ENCODE results near the gene IL25. TPM values are rescaled to one million over a fixed set of nuclear protein-coding genes. Genes with fewer than 3 reads are reported as not detected.

The IL25 gene
- total and polyA plus RNA-seq, 2 of the 8 experiments (the other 6 are each of a cell fraction or from before 2014, with no cell fraction given) = not detected

GRCh38 chr14:23370221-23370620 lies 2.4 kb upstream of the IL25 start:
- Histone ChIP-seq H3K23me2 (ENCODE audit: low read depth, low read length) (peaks cover 11% of the 10 kb centered on the region; the same call in 1 of the 2 replicates), H3K27me3 (replicated peaks in 1 of 4; ENCODE audit: control insufficient read depth in 3 of 4, extremely low read depth in 1 of 4, insufficient read depth in 3 of 4, low read length in 3 of 4) (peaks cover 0 to 12% (median 10%) of the 10 kb centered on the region in 4 experiments; a peak in 5 of 7 replicates), H2BK15ac (ENCODE audit: low read length) (no peak overlapping the region), H3K79me2 (ENCODE audit: control insufficient read depth in 1 of 2, insufficient read depth in 2 of 2, low read length in 2 of 2) (no peaks in the 10 kb centered on the region), H3K36me3 (ENCODE audit: control insufficient read depth in 2 of 4, insufficient read depth in 4 of 4, low read length in 3 of 4) (no peaks in the 10 kb centered on the region), H3K4me3 (ENCODE audit: extremely low read depth in 1 of 4, insufficient read depth in 2 of 4, low read depth in 3 of 4, low read length in 4 of 4) (no peak overlapping the region), H2BK12ac (ENCODE audit: low read depth, low read length) (no peak overlapping the region), H2BK20ac (ENCODE audit: low read length) (no peak overlapping the region), H4K5ac (ENCODE audit: insufficient read length, low read depth, low read length) (no peak overlapping the region), H3K79me1 (ENCODE audit: low read depth, low read length) (no peaks in the 10 kb centered on the region), H3K14ac (ENCODE audit: insufficient read length) (no peak overlapping the region), H3K4me2 (ENCODE audit: insufficient read depth in 1 of 2, low read depth in 2 of 2, low read length in 2 of 2) (no peak overlapping the region), H2AFZ (ENCODE audit: low read length) (no peak overlapping the region), H2BK120ac (replicated peaks; ENCODE audit: low read depth, low read length) (no peak overlapping the region), H3K56ac (replicated peaks; ENCODE audit: insufficient read length, low read depth, low read length) (no peak overlapping the region), H3K23ac (ENCODE audit: insufficient read length) (no peak overlapping the region), H3K9ac (replicated peaks in 1 of 4; ENCODE audit: extremely low read depth in 1 of 4, low read depth in 3 of 4, low read length in 3 of 4) (no peak overlapping the region), H3K9me3 (ENCODE audit: insufficient read depth in 2 of 2, low read depth in 1 of 2, low read length in 1 of 2) (no peaks in the 10 kb centered on the region), H3K18ac (ENCODE audit: extremely low read depth, low read length) (no peak overlapping the region), H4K8ac (ENCODE audit: extremely low read depth, insufficient read depth, low read length) (no peak overlapping the region), H3K4me1 (replicated peaks in 1 of 4; ENCODE audit: control insufficient read depth in 3 of 4, insufficient read depth in 4 of 4, low read length in 3 of 4) (peaks cover 2 to 8% (median 4%) of the 10 kb centered on the region in 4 experiments; a peak in 5 of 7 replicates), H4K20me1 (replicated peaks in 1 of 2; ENCODE audit: control insufficient read depth in 1 of 2, insufficient read depth in 2 of 2, low read length in 2 of 2) (no peaks in the 10 kb centered on the region), H3K4ac (replicated peaks; ENCODE audit: insufficient read length, low read depth, low read length) (no peak overlapping the region), H2BK5ac (ENCODE audit: low read depth, low read length) (no peak overlapping the region), H3K27ac (ENCODE audit: low read depth, low read length) (no peak overlapping the region), H2AK5ac (ENCODE audit: low read depth, low read length) (no peak overlapping the region), H4K91ac (replicated peaks; ENCODE audit: insufficient read length, low read length) (no peak overlapping the region)
- no peak for TF ChIP-seq PHF8 (conservative IDR thresholded peaks at IDR 0.05; ENCODE audit: low read depth, low read length)
- no peak for TF ChIP-seq BRCA1 (IDR thresholded peaks at IDR 0.05; ENCODE audit: low read depth, low read length)
- TF ChIP-seq TBP (IDR thresholded peaks at IDR 0.05; ENCODE audit: low read depth, low read length) = no peak
- TF ChIP-seq SP1 (IDR thresholded peaks at IDR 0.05; ENCODE audit: low read depth, low read length) = no peak
- no peak for TF ChIP-seq YY1 (IDR thresholded peaks at IDR 0.05; ENCODE audit: low read depth, low read length)
- no peak for TF ChIP-seq EZH2 (IDR thresholded peaks at IDR 0.05; ENCODE audit: low read depth, low read length, severe bottlenecking)
- no peak for TF ChIP-seq CHD1 (IDR thresholded peaks at IDR 0.05; ENCODE audit: low read depth, low read length)
- TF ChIP-seq KDM5A (IDR thresholded peaks at IDR 0.05; ENCODE audit: low read length) = no peak
- TF ChIP-seq GTF2F1 (IDR thresholded peaks at IDR 0.05; ENCODE audit: borderline replicate concordance, low read depth, low read length) = no peak
- no peak for TF ChIP-seq BCL11A (IDR thresholded peaks at IDR 0.05; ENCODE audit: low read depth in 2 of 2, low read length in 2 of 2)
- 80% methylated on average over 1 of the region's 1 CpG; no CpG with 5 or more reads in 1 of the 2 experiments for WGBS, 2 experiments (ENCODE audit: extremely low coverage in 1 of 2, insufficient coverage in 1 of 2, insufficient read length in 1 of 2, insufficient replicate concordance in 2 of 2, low coverage in 1 of 2, low lambda C conversion rate in 2 of 2, missing lambda C conversion rate in 1 of 2)
- ChIA-PET POLR2A (ENCODE audit: partially characterized antibody) (interaction anchor here (1.0 to 1.4 kb wide), 2 partner anchors 17 to 185 kb away, joined by 3 to 4 read pairs; no protein-coding TSS in a partner anchor), CTCF (ENCODE audit: partially characterized antibody) (interaction anchor here (1.0 to 20.9 kb wide), 8 partner anchors 9 to 428 kb away, joined by 3 to 333 read pairs (median 8); partner anchors contain the start of genes CMTM5 and IL25)
- DNase-seq (ENCODE audit: low read depth in 1 of 2, low spot score in 2 of 2) (no peak), FAIRE-seq (no peak)

Measured in H1 (cell line).